HL-60 (cell line): ENCODE data around the gene POGK.

Experiments used
- DNase-seq, 2 experiments: peaks; one replicate each; pipeline ENCODE4 v3.0.0-alpha.2; 2010 to 2020; ENCODE audit warnings: low read depth in 1 of 2, low spot score in 1 of 2
- H3K27ac ChIP-seq: fragments of 250-450 bp; sonication (Bioruptor Pico); replicated peaks from 2 replicates; pipeline ENCODE4 v1.5.1; 2020; ENCODE audit warnings: mild to moderate bottlenecking, moderate library complexity
- H3K27me3 ChIP-seq: fragments of 250-450 bp; sonication (Bioruptor Pico); 2 replicates; pipeline ENCODE4 v1.5.1; 2021; ENCODE audit warnings: mild to moderate bottlenecking, moderate library complexity; ENCODE audit not compliant: insufficient read depth, poor library complexity, severe bottlenecking
- H3K4me3 ChIP-seq: replicated peaks from 2 replicates; pipeline ENCODE4 v1.5.1; 2011; ENCODE audit warnings: mild to moderate bottlenecking, control low read depth, low read length; ENCODE audit not compliant: insufficient read depth
- GABPA ChIP-seq: IDR thresholded peaks from 2 replicates; pipeline ENCODE4 v1.6.1; 2012; ENCODE audit warnings: low read depth
- POLR2AphosphoS5 ChIP-seq: IDR thresholded peaks from 2 replicates; pipeline ENCODE4 v1.6.1; 2012; ENCODE audit warnings: low read depth
- SPI1 ChIP-seq: IDR thresholded peaks from 2 replicates; pipeline ENCODE4 v1.6.1; 2012; ENCODE audit warnings: low read depth, mild to moderate bottlenecking, borderline replicate concordance
- TF ChIP-seq, protein P1 (sequence below): IDR thresholded peaks from 2 replicates; pipeline ENCODE4 v1.6.1; 2012; ENCODE audit warnings: low read depth; ENCODE audit not compliant: insufficient replicate concordance
- TF ChIP-seq, protein P2 (sequence below): IDR thresholded peaks from one replicate; pipeline ENCODE4 v1.5.1; 2011; ENCODE audit warnings: low read length, control low read depth, inconsistent platforms; ENCODE audit not compliant: insufficient read depth

POGK gene

DNA sequence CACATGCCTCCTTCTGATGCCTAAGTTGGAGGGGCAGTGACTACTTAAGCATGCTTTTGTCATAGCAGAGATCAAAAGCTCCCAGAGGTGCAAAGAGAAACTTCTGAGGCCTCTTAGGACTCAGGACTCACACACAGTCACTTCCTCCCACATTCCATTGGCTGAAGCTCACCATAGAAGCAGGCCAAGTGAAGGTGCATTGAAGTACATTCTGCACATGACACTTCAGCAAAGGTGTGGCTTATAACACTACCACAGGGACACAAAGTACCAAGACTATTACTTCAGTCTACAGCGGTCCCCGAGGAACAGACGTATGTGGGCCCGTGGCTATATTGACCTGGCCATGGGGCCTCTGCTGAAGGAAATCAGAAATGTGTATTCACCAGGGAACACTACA, 2.5 kb upstream of the POGK start:
- H3K27ac ChIP-seq: no peak overlapping the region
- H3K4me3 ChIP-seq: no peak overlapping the region
- H3K27me3 ChIP-seq: no peaks in the 10 kb centered on the region
- no peak for DNase-seq
- TF ChIP-seq POLR2AphosphoS5 (no peak), GABPA (no peak), SPI1 (no peak)
- TF ChIP-seq, protein P1, sequence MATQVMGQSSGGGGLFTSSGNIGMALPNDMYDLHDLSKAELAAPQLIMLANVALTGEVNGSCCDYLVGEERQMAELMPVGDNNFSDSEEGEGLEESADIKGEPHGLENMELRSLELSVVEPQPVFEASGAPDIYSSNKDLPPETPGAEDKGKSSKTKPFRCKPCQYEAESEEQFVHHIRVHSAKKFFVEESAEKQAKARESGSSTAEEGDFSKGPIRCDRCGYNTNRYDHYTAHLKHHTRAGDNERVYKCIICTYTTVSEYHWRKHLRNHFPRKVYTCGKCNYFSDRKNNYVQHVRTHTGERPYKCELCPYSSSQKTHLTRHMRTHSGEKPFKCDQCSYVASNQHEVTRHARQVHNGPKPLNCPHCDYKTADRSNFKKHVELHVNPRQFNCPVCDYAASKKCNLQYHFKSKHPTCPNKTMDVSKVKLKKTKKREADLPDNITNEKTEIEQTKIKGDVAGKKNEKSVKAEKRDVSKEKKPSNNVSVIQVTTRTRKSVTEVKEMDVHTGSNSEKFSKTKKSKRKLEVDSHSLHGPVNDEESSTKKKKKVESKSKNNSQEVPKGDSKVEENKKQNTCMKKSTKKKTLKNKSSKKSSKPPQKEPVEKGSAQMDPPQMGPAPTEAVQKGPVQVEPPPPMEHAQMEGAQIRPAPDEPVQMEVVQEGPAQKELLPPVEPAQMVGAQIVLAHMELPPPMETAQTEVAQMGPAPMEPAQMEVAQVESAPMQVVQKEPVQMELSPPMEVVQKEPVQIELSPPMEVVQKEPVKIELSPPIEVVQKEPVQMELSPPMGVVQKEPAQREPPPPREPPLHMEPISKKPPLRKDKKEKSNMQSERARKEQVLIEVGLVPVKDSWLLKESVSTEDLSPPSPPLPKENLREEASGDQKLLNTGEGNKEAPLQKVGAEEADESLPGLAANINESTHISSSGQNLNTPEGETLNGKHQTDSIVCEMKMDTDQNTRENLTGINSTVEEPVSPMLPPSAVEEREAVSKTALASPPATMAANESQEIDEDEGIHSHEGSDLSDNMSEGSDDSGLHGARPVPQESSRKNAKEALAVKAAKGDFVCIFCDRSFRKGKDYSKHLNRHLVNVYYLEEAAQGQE: no peak
- TF ChIP-seq, protein P2, sequence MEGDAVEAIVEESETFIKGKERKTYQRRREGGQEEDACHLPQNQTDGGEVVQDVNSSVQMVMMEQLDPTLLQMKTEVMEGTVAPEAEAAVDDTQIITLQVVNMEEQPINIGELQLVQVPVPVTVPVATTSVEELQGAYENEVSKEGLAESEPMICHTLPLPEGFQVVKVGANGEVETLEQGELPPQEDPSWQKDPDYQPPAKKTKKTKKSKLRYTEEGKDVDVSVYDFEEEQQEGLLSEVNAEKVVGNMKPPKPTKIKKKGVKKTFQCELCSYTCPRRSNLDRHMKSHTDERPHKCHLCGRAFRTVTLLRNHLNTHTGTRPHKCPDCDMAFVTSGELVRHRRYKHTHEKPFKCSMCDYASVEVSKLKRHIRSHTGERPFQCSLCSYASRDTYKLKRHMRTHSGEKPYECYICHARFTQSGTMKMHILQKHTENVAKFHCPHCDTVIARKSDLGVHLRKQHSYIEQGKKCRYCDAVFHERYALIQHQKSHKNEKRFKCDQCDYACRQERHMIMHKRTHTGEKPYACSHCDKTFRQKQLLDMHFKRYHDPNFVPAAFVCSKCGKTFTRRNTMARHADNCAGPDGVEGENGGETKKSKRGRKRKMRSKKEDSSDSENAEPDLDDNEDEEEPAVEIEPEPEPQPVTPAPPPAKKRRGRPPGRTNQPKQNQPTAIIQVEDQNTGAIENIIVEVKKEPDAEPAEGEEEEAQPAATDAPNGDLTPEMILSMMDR: no peak

DNA sequence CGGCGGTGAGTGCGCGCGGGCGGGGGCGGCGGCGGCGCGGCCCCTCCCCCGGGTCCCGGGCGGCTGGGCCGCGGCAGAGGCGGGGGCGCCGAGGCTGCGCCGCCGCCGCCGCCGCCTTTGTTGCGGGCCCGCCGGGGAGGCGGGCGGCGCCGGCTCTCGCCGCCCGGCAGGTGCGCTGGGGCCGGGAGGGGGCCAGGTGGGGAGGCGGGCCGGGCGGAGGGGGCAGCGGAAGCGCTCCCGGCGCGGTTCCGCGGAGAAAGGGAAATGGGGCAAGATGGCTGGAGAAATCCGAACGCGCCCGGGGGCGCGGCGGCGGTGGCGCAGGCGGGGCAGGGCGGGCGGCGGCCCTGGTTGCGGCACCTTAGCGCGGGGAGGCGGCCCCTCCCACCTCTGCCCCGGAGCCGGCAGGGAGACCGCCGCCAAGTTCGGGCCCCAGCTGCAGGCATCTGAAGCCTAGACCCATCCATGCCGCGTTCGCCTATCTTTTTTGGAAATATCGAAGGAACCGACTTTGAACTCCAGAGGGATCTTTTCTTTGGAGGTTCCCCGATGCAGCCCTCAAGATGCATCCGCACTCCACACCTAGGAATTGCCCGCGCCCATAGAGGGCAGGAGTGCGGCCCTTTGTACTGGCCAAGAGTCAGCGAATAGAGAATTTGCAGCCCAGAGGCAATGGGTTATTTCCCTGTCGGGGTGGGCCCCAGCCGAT, 479 bp downstream of the POGK start:
- peak overlapping the region; percentile 65 for H3K4me3 ChIP-seq
- H3K27me3 ChIP-seq: no peaks in the 10 kb centered on the region
- TF ChIP-seq SPI1: no peak
- no peak for TF ChIP-seq GABPA
- TF ChIP-seq, protein P1: no peak
- TF ChIP-seq, protein P2: no peak
- TF ChIP-seq POLR2AphosphoS5: no peak; the same call in 1 of the 2 replicates
- DNase-seq: peak in 1 of 2 experiments; percentile 58
- H3K27ac ChIP-seq: peak overlapping the region; percentile 72

DNA sequence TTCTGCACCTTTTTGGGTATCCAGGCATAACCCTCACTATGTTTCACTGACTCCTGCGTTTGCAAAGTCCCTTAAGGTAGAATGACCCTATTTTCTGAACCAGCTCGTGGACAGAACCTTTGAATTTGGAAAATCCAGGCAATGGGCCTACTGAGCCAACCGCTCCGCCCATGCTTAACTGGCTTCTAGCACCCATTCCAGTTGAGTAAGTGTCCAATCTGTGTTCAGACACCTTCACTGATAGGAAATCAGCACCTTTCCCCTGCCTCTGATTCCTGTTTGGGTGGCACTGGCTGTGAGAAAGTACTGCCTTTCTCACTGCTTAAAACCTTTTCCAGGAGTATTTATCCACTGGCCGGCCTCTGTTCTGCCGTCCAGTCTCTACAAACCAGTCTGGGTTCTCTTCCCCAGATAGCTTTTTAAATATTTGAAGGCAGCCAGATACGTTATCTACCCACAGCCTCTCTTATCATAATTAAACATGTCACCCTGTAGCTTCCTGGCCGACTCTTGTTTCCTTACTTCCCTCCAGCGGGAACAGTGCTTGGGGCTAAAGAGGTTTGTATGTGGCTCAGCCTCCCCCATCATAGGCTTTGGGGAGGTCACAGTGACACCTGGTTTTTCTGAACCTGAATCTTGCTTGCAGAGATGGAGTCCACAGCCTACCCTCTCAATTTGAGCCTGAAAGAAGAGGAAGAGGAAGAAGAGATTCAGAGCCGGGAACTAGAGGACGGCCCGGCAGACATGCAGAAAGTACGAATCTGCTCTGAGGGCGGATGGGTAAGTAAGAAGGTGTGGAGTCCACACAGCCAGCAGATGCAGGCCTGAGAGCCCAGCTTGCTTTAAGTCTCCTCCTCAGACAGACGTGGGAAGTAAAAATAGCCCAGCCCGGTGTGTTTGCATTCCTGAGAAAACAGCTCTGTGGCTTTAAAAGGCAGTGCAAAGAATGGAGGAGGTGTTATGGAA, 1.3 kb downstream of the POGK start:
- H3K4me3 ChIP-seq: peak overlapping the region; percentile 65
- peak overlapping the region; percentile 58 for H3K27ac ChIP-seq
- peak; percentile 77 for TF ChIP-seq SPI1
- TF ChIP-seq, protein P1: no peak
- no peaks in the 10 kb centered on the region for H3K27me3 ChIP-seq
- peak in 1 of 2 experiments; percentile 58 for DNase-seq
